ENCODE measurements around the gene METAP1.

GRCh38 chr4:99058228-99058627 lies 62.7 kb downstream of the METAP1 start:
- TF ChIP-seq, protein P1, sequence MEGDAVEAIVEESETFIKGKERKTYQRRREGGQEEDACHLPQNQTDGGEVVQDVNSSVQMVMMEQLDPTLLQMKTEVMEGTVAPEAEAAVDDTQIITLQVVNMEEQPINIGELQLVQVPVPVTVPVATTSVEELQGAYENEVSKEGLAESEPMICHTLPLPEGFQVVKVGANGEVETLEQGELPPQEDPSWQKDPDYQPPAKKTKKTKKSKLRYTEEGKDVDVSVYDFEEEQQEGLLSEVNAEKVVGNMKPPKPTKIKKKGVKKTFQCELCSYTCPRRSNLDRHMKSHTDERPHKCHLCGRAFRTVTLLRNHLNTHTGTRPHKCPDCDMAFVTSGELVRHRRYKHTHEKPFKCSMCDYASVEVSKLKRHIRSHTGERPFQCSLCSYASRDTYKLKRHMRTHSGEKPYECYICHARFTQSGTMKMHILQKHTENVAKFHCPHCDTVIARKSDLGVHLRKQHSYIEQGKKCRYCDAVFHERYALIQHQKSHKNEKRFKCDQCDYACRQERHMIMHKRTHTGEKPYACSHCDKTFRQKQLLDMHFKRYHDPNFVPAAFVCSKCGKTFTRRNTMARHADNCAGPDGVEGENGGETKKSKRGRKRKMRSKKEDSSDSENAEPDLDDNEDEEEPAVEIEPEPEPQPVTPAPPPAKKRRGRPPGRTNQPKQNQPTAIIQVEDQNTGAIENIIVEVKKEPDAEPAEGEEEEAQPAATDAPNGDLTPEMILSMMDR (conservative IDR thresholded peaks at IDR 0.05): no peak
- TF ChIP-seq ZFX (IDR thresholded peaks at IDR 0.05): no peak

Data from C4-2B (cell line).